GM18907 (cell line): ENCODE results near the gene CSRNP3.
"Not testable (repeated sequence)": the region's sequence is repeated elsewhere in the genome, so short reads cannot be mapped to it uniquely, and the experiment has no call there.

Experiments used
- ATAC-seq: cut with Tn5 transposase; IDR thresholded peaks from one replicate; pipeline ENCODE4 v1.9.1; 2021; ENCODE audit warnings: mild to moderate bottlenecking, moderate library complexity; ENCODE audit not compliant: unreplicated experiment

The CSRNP3 gene

GRCh38 chr2:165584126-165584654 lies 114.7 kb downstream of the CSRNP3 start:
- ATAC-seq: no peak

- ATAC-seq: no peak
Observed at GRCh38 chr2:165586019-165586418, 116.5 kb downstream of the CSRNP3 start.

- peak; percentile 87 for ATAC-seq
Observed at GRCh38 chr2:165587335-165587938, 117.9 kb downstream of the CSRNP3 start.

- ATAC-seq: not testable (repeated sequence)
Observed at GRCh38 chr2:165590999-165591398, 121.5 kb downstream of the CSRNP3 start.

GRCh38 chr2:165593081-165593480 lies 123.6 kb downstream of the CSRNP3 start:
- ATAC-seq: no peak

- peak; percentile 64 for ATAC-seq
Observed at GRCh38 chr2:165594231-165594934, 124.9 kb downstream of the CSRNP3 start.

GRCh38 chr2:165594935-165595255 lies 125.4 kb downstream of the CSRNP3 start:
- ATAC-seq: peak; percentile 93

- no peak for ATAC-seq
Observed at GRCh38 chr2:165596788-165597187, 127.3 kb downstream of the CSRNP3 start.

- ATAC-seq: no peak
Observed at GRCh38 chr2:165601065-165601830, 131.8 kb downstream of the CSRNP3 start.

- ATAC-seq: no peak
Observed at GRCh38 chr2:165601928-165602521, 132.5 kb downstream of the CSRNP3 start.

- no peak for ATAC-seq
Observed at GRCh38 chr2:165609672-165610071, 140.2 kb downstream of the CSRNP3 start.

- ATAC-seq: peak; percentile 64
Observed at GRCh38 chr2:165610591-165611029, 141.1 kb downstream of the CSRNP3 start.

GRCh38 chr2:165617741-165618481 lies 148.4 kb downstream of the CSRNP3 start:
- ATAC-seq: no peak

GRCh38 chr2:165618806-165619205 lies 149.3 kb downstream of the CSRNP3 start:
- no peak for ATAC-seq

GRCh38 chr2:165621086-165621560 lies 151.6 kb downstream of the CSRNP3 start:
- no peak for ATAC-seq

GRCh38 chr2:165623161-165623560 lies 153.7 kb downstream of the CSRNP3 start:
- no peak for ATAC-seq

GRCh38 chr2:165623783-165624469 lies 154.4 kb downstream of the CSRNP3 start:
- no peak for ATAC-seq

- no peak for ATAC-seq
Observed at GRCh38 chr2:165624470-165624800, 154.9 kb downstream of the CSRNP3 start.

- no peak for ATAC-seq
Observed at GRCh38 chr2:165627470-165627869, 158.0 kb downstream of the CSRNP3 start.

- ATAC-seq: no peak
Observed at GRCh38 chr2:165629776-165630175, 160.3 kb downstream of the CSRNP3 start.
